B cell (primary cell): ENCODE measurements around the gene SGTA.

Experiments used
- EZH2 ChIP-seq: IDR thresholded peaks from 2 replicates; pipeline ENCODE4 v1.6.1; 2012; ENCODE audit warnings: borderline replicate concordance, low read depth, mild to moderate bottlenecking, moderate library complexity, low read length; ENCODE audit not compliant: insufficient read depth, poor library complexity, severe bottlenecking
- TF ChIP-seq, protein P1 (sequence below): fragments of 200-600 bp; IDR thresholded peaks from one replicate; pipeline ENCODE4 v1.8.0; 2022; ENCODE audit warnings: antibody characterized with exemption, mild to moderate bottlenecking

DNA sequence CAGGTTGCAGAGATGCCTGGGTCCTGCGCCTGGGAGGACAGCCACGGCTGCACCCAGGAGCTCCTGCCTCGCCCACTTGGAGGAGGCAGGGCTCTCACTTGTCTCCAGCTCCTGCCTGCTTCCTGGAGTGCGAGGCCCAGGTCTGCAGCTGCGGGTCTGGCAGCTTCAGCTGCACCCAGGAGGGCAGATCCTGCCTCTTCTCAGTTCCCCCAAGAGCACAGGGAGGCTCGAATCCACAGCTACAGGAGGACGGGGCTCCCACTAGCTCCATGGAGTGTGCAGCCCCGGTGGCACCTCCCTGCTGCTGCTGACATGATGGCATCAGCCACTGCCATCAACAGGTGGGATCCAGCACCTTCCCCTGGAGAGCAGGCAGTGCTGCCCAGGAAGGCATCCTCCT lies 41.1 kb upstream of the SGTA start:
- TF ChIP-seq, protein P1, sequence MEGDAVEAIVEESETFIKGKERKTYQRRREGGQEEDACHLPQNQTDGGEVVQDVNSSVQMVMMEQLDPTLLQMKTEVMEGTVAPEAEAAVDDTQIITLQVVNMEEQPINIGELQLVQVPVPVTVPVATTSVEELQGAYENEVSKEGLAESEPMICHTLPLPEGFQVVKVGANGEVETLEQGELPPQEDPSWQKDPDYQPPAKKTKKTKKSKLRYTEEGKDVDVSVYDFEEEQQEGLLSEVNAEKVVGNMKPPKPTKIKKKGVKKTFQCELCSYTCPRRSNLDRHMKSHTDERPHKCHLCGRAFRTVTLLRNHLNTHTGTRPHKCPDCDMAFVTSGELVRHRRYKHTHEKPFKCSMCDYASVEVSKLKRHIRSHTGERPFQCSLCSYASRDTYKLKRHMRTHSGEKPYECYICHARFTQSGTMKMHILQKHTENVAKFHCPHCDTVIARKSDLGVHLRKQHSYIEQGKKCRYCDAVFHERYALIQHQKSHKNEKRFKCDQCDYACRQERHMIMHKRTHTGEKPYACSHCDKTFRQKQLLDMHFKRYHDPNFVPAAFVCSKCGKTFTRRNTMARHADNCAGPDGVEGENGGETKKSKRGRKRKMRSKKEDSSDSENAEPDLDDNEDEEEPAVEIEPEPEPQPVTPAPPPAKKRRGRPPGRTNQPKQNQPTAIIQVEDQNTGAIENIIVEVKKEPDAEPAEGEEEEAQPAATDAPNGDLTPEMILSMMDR = no peak
- no peak for TF ChIP-seq EZH2
